Lower leg skin (tissue), 3 donors: ENCODE measurements around the gene COL19A1.

Source experiments
- CTCF ChIP-seq, 3 donors: fragments of 450-650 bp; IDR thresholded peaks; one replicate each; pipeline ENCODE4 v1.5.1; 2016; ENCODE audit warnings: antibody characterized with exemption in 3 of 3, mild to moderate bottlenecking in 3 of 3, moderate library complexity in 2 of 3
- POLR2A ChIP-seq, 2 donors: fragments of 450-650 bp; IDR thresholded peaks; one replicate each; pipeline ENCODE4 v1.6.1; 2016 to 2017; ENCODE audit warnings: antibody characterized with exemption in 2 of 2, mild to moderate bottlenecking in 1 of 2, moderate library complexity in 1 of 2

DNA sequence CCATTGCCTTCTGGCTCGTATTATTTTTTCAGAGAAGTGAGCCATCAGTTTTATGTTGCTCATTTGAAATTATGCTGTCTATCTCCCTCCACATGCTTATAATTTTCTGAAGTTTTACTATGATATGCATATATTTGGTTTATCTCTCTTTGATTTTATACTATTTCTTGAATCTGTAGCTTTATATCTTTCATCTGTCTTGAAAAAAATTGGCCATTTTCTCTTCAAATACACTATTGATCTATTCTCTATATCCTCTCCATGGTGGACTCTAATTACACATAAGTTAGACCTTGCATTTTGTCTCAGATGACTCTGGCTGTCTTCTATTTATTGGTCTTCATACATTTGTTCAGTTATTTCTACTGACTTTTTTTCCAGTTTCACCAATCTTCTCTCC lies 13.7 kb upstream of the COL19A1 start:
- TF ChIP-seq CTCF (IDR thresholded peaks at IDR 0.05) (no peak), POLR2A (IDR thresholded peaks at IDR 0.05) (no peak)
